Adrenal gland (tissue), 12 donors: ENCODE results near the gene LIPM. TPM values are rescaled to one million over a fixed set of nuclear protein-coding genes. Genes with fewer than 3 reads are reported as not detected.
A peak's percentile ranks its signal among the peaks of the same experiment; 100 is the strongest.
"Not testable (repeated sequence)": the region's sequence is repeated elsewhere in the genome, so short reads cannot be mapped to it uniquely, and the experiment has no call there.

ENCODE experiments used
- DNase-seq, 7 donors: peaks; one replicate each; pipeline ENCODE4 v3.0.0-alpha.2; 2019 to 2020
- H3K27ac ChIP-seq, 5 donors: fragments of 200-600 bp; sonication (generic) in 4 of 5; 1 replicate in 3 of 5; 2 replicates in 2 of 5; pipeline versions ENCODE4 v1.5.1 to v1.8.0; 2016 to 2020; ENCODE audit warnings: mild to moderate bottlenecking in 1 of 5
- H3K27me3 ChIP-seq: fragments of 200-600 bp; 2 replicates; pipeline ENCODE4 v1.8.0; 2021
- H3K36me3 ChIP-seq, 2 donors: fragments of 200-600 bp; replicated peaks in 1 of 2; 1 replicate in 1 of 2; 2 replicates in 1 of 2; pipeline versions ENCODE4 v1.5.1 to v1.8.0; 2018 to 2022
- H3K4me1 ChIP-seq, 2 donors: fragments of 200-600 bp; replicated peaks in 1 of 2; 1 replicate in 1 of 2; 2 replicates in 1 of 2; pipeline versions ENCODE4 v1.5.1 to v1.8.0; 2018 to 2021
- H3K4me3 ChIP-seq, 4 donors: fragments of 200-600 bp; sonication (generic) in 3 of 4; one replicate each; pipeline ENCODE4 v1.5.1; 2016 to 2018
- H3K9me3 ChIP-seq, 3 donors: fragments of 200-600 bp; sonication (generic) in 1 of 3; replicated peaks in 1 of 3; 1 replicate in 2 of 3; 2 replicates in 1 of 3; pipeline versions ENCODE4 v1.5.1 to v1.8.0; 2016 to 2021
- CTCF ChIP-seq, 6 experiments: fragments of 450-650 bp in 4 of 6; fragments of 200-600 bp in 2 of 6; sonication (generic) in 1 of 6; IDR thresholded peaks; 1 replicate in 5 of 6; 2 replicates in 1 of 6; pipeline versions ENCODE4 v1.5.1 to v1.8.0; 2016 to 2021; ENCODE audit warnings: antibody characterized with exemption in 6 of 6, mild to moderate bottlenecking in 2 of 6, moderate library complexity in 1 of 6
- POLR2A ChIP-seq, 2 donors: fragments of 450-650 bp; IDR thresholded peaks; one replicate each; pipeline ENCODE4 v1.6.1; 2017; ENCODE audit warnings: antibody characterized with exemption in 2 of 2, mild to moderate bottlenecking in 2 of 2, moderate library complexity in 1 of 2
- WGBS, 4 donors: extraction: QIAGEN DNeasy Blood & Tissue Kit in 2 of 4; methylation state at CpG; one replicate each; pipeline versions ENCODE4 v1.1.5 to v1.1.7; 2013 to 2017; 5-methylcytosine and 5-hydroxymethylcytosine counted together
- intact Hi-C, 2 donors: fragments of 100-400 bp; cut with DNase I; formaldehyde crosslinking; loops; one replicate each; pipeline versions ENCODE4 v1.14.1 to v1.15.0; 2022 to 2023
- polyA plus RNA-seq, 3 donors: library from polyadenylated mRNA; stranded (reverse); fragments of 200-250 nt in 2 of 3; fragments of 350-450 nt in 1 of 3; fragmentation: Illumina TruSeq in 1 of 3; extraction: RNeasy Lipid Tissue Mini Kit (QIAGEN cat#74804) in 1 of 3; gene quantifications; one replicate each; pipeline ENCODE4 v1.2.3, GENCODE V29; 2013 to 2014
- total RNA-seq, 9 donors: library from RNA; depleted of rRNA in 4 of 9; stranded (reverse); fragments of >200 nt in 4 of 9; fragments of 120-200 nt in 1 of 9; fragmentation: NEBNext Ultra II Directional in 1 of 9; extraction: Animal tissue kit (Norgen Biotek cat#: 25700) in 1 of 9; gene quantifications; one replicate each; pipeline versions ENCODE4 v1.1.0 to v1.2.4, GENCODE V29; 2013 to 2023
- donor health status: healthy with polysubstance abuse.
- donor health status: Bipolar disorder and iron deficiency.
- donor health status: DM: yes; HTN: yes; CAD: no.
- donor health status: DM: no; HTN: no; CAD: no.
- donor health status: DM: no; HTN: no; CAD: no.
- donor health status: DM: yes; HTN: yes; CAD: no.

The LIPM gene
- total and polyA plus RNA-seq, 12 donors = not detected

GRCh38 chr10:88833156-88833555 lies 30.6 kb downstream of the LIPM start:
- no peaks in the 10 kb centered on the region for H3K9me3 ChIP-seq
- intact Hi-C loops = loop anchor here (10.0 kb wide), 1 partner anchor 382 kb away; no protein-coding TSS in a partner anchor
- 86 to 95% (median 92%) methylated on average over 2 of the region's 2 CpGs for WGBS, 4 donors
- no peaks in the 10 kb centered on the region for H3K27me3 ChIP-seq
- H3K27ac ChIP-seq = no peak overlapping the region
- no peaks in the 10 kb centered on the region for H3K36me3 ChIP-seq
- H3K4me3 ChIP-seq = no peak overlapping the region
- no peak for TF ChIP-seq CTCF (IDR thresholded peaks at IDR 0.05)
- no peak for TF ChIP-seq POLR2A (IDR thresholded peaks at IDR 0.05)
- no peak for DNase-seq
- peaks cover 0 to 16% of the 10 kb centered on the region in 2 donors for H3K4me1 ChIP-seq

GRCh38 chr10:88833723-88834122 lies 31.2 kb downstream of the LIPM start:
- H3K27me3 ChIP-seq = no peaks in the 10 kb centered on the region
- intact Hi-C loops = loop anchor here (10.0 kb wide), 1 partner anchor 381 kb away; no protein-coding TSS in a partner anchor
- WGBS, 4 donors = 44 to 72% (median 60%) methylated on average over 2 of the region's 2 CpGs
- H3K27ac ChIP-seq = no peak overlapping the region
- H3K4me1 ChIP-seq = peaks cover 0 to 16% of the 10 kb centered on the region in 2 donors
- H3K36me3 ChIP-seq = no peaks in the 10 kb centered on the region
- no peak for DNase-seq
- no peaks in the 10 kb centered on the region for H3K9me3 ChIP-seq
- no peak overlapping the region for H3K4me3 ChIP-seq
- TF ChIP-seq POLR2A (IDR thresholded peaks at IDR 0.05) = no peak
- no peak for TF ChIP-seq CTCF (IDR thresholded peaks at IDR 0.05)

GRCh38 chr10:88835096-88835909 lies 32.8 kb downstream of the LIPM start:
- no peaks in the 10 kb centered on the region for H3K9me3 ChIP-seq
- peaks cover 0 to 16% of the 10 kb centered on the region in 2 donors for H3K4me1 ChIP-seq
- TF ChIP-seq POLR2A (IDR thresholded peaks at IDR 0.05) (no peak), CTCF (IDR thresholded peaks at IDR 0.05) (peak; percentile 83 to 97 (median 94))
- no peaks in the 10 kb centered on the region for H3K27me3 ChIP-seq
- H3K27ac ChIP-seq = no peak overlapping the region
- DNase-seq = peak; percentile 81 to 93 (median 87)
- no peak overlapping the region for H3K4me3 ChIP-seq
- no peaks in the 10 kb centered on the region for H3K36me3 ChIP-seq
- intact Hi-C loops = loop anchor here (5.0 to 10.0 kb wide), 2 partner anchors 97 to 379 kb away; no protein-coding TSS in a partner anchor
- 14 to 18% (median 16%) methylated on average over 10 of the region's 10 CpGs for WGBS, 4 donors

GRCh38 chr10:88835910-88836221 lies 33.3 kb downstream of the LIPM start:
- intact Hi-C loops = loop anchor here (5.0 to 10.0 kb wide), 2 partner anchors 96 to 379 kb away; no protein-coding TSS in a partner anchor
- Histone ChIP-seq H3K27me3 (no peaks in the 10 kb centered on the region), H3K27ac (no peak overlapping the region), H3K9me3 (no peaks in the 10 kb centered on the region), H3K36me3 (no peaks in the 10 kb centered on the region), H3K4me3 (no peak overlapping the region), H3K4me1 (peaks cover 0 to 16% of the 10 kb centered on the region in 2 donors)
- WGBS, 4 donors = 9 to 18% (median 13%) methylated on average over 2 of the region's 2 CpGs
- TF ChIP-seq POLR2A (IDR thresholded peaks at IDR 0.05) (no peak), CTCF (IDR thresholded peaks at IDR 0.05) (peak in 1 of 6 experiments; percentile 13)
- no peak for DNase-seq

GRCh38 chr10:88837632-88838031 lies 35.1 kb downstream of the LIPM start:
- intact Hi-C loops = loop anchor here (5.0 to 10.0 kb wide), 2 partner anchors 95 to 377 kb away; no protein-coding TSS in a partner anchor
- H3K27me3 ChIP-seq, DNase-seq, H3K9me3 ChIP-seq, H3K4me1 ChIP-seq, H3K36me3 ChIP-seq, H3K27ac ChIP-seq, H3K4me3 ChIP-seq: not testable (repeated sequence)
